Measurements from ENCODE around the gene IGFBP5.

The IGFBP5 gene

DNA sequence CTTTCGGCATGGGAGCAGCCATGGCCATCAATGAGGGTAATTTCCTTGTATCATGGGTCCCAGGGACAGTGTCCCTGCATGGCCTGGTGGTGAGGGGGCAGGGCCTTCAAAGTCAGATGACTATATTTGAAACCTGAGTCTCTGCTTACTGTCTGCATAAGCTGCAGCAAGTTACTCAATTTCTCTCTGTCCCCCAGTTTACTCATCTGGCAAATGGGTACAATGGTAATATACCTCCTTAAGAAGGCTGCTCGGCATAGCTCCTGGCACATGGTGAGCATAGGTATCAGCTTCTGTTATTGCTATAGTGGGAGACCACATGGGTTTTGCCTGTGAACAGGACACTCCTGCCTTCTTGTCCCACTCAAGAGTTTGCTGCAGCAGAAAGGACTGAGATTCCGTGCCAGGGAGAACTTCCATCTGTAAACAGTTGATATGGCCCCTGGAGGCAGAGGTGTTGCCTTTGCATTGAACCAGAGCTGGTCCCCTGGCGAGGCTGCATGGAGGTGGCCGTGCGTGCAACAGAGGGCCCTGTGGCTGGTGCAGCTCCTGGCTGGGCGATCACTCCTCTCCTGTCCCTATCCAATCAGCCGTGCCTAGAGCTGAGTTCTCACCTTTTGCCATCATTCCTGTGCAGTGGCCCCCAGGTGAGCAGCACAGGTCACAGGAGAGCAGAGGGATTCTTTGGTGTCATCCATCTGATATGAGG, 22.7 kb upstream of the IGFBP5 start:
- Histone ChIP-seq H2AFZ (no peak overlapping the region), H3K4me3 (ENCODE audit: low read depth, low read length) (no peak overlapping the region), H3K9me3 (ENCODE audit: control insufficient read depth, low read length) (no peaks in the 10 kb centered on the region), H3K9ac (no peak overlapping the region), H3K4me2 (ENCODE audit: low read length) (no peak overlapping the region), H3K27ac (no peak overlapping the region), H3K36me3 (ENCODE audit: control insufficient read depth, insufficient read depth, low read length) (no peaks in the 10 kb centered on the region), H3K79me2 (no peaks in the 10 kb centered on the region), H3K27me3 (ENCODE audit: control insufficient read depth, insufficient read depth, low read length) (no peaks in the 10 kb centered on the region), H3K4me1 (no peaks in the 10 kb centered on the region)
- TF ChIP-seq, protein P1, sequence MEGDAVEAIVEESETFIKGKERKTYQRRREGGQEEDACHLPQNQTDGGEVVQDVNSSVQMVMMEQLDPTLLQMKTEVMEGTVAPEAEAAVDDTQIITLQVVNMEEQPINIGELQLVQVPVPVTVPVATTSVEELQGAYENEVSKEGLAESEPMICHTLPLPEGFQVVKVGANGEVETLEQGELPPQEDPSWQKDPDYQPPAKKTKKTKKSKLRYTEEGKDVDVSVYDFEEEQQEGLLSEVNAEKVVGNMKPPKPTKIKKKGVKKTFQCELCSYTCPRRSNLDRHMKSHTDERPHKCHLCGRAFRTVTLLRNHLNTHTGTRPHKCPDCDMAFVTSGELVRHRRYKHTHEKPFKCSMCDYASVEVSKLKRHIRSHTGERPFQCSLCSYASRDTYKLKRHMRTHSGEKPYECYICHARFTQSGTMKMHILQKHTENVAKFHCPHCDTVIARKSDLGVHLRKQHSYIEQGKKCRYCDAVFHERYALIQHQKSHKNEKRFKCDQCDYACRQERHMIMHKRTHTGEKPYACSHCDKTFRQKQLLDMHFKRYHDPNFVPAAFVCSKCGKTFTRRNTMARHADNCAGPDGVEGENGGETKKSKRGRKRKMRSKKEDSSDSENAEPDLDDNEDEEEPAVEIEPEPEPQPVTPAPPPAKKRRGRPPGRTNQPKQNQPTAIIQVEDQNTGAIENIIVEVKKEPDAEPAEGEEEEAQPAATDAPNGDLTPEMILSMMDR (IDR thresholded peaks at IDR 0.05) = no peak

DNA sequence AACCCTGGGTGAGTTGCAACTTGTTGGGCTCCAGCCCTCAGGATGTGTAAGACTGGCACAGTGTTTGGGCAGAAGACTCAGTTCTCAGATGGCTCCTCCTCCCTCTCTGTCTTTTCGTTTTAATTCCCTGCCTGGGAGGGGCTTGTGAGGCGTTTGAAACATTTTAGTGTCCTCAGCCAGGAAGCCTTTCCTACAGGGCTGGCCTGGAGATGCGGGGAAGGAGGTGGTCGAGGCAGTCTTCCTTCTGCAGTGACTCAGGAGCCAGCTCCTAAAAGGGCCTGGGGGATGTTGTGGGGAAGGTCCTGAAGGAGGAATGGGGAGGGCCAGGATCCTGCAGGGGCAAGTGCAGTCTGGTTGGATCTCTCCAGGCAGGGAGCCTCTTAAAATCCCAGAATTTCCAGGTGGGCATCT, 22.1 kb upstream of the IGFBP5 start:
- Histone ChIP-seq H3K9ac (no peak overlapping the region), H3K36me3 (ENCODE audit: control insufficient read depth, insufficient read depth, low read length) (no peaks in the 10 kb centered on the region), H3K9me3 (ENCODE audit: control insufficient read depth, low read length) (no peaks in the 10 kb centered on the region), H3K4me3 (ENCODE audit: low read depth, low read length) (no peak overlapping the region), H3K79me2 (no peaks in the 10 kb centered on the region), H3K4me2 (ENCODE audit: low read length) (no peak overlapping the region), H3K27ac (no peak overlapping the region), H2AFZ (no peak overlapping the region), H3K4me1 (no peaks in the 10 kb centered on the region), H3K27me3 (ENCODE audit: control insufficient read depth, insufficient read depth, low read length) (no peaks in the 10 kb centered on the region)
- TF ChIP-seq, protein P1 (IDR thresholded peaks at IDR 0.05) = no peak

- Histone ChIP-seq H3K36me3 (ENCODE audit: control insufficient read depth, insufficient read depth, low read length) (no peaks in the 10 kb centered on the region), H3K79me2 (no peaks in the 10 kb centered on the region), H3K4me1 (no peaks in the 10 kb centered on the region), H3K4me2 (ENCODE audit: low read length) (no peak overlapping the region), H3K9me3 (ENCODE audit: control insufficient read depth, low read length) (no peaks in the 10 kb centered on the region), H3K27me3 (ENCODE audit: control insufficient read depth, insufficient read depth, low read length) (no peaks in the 10 kb centered on the region), H2AFZ (no peak overlapping the region), H3K4me3 (ENCODE audit: low read depth, low read length) (no peak overlapping the region), H3K9ac (no peak overlapping the region), H3K27ac (no peak overlapping the region)
- TF ChIP-seq, protein P1 (IDR thresholded peaks at IDR 0.05) = no peak
Observed at GRCh38 chr2:216716109-216716508, 20.8 kb upstream of the IGFBP5 start.

GRCh38 chr2:216715402-216715974, 20.1 kb upstream of the IGFBP5 start:
- Histone ChIP-seq H3K9ac (no peak overlapping the region), H3K79me2 (no peaks in the 10 kb centered on the region), H3K4me2 (ENCODE audit: low read length) (no peak overlapping the region), H3K36me3 (ENCODE audit: control insufficient read depth, insufficient read depth, low read length) (no peaks in the 10 kb centered on the region), H3K27me3 (ENCODE audit: control insufficient read depth, insufficient read depth, low read length) (no peaks in the 10 kb centered on the region), H3K4me3 (ENCODE audit: low read depth, low read length) (no peak overlapping the region), H3K27ac (no peak overlapping the region), H3K9me3 (ENCODE audit: control insufficient read depth, low read length) (no peaks in the 10 kb centered on the region), H2AFZ (no peak overlapping the region), H3K4me1 (no peaks in the 10 kb centered on the region)
- TF ChIP-seq, protein P1 (IDR thresholded peaks at IDR 0.05) = no peak

DNA sequence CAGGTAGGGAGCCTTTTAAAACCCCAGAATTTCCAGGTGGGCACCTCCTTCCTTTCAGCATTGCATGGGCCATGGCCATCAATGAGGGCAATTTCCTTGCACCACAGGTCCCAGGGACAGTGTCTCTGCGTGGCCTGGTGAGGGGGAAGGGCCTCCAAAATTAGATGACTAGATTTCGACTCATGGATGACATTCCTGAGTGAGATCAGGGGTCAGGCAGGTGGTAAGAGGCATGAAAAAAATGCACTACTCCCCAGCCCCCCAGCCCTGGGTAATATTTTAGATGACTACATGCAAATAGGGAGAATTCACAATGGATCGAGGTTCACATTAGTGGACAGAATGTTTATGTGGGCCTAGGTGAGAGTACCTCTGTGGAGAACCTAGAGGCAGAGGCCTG, 19.0 kb upstream of the IGFBP5 start:
- TF ChIP-seq, protein P1 (IDR thresholded peaks at IDR 0.05) = no peak
- H3K4me2 ChIP-seq (ENCODE audit: low read length) = no peak overlapping the region
- H3K9ac ChIP-seq = no peak overlapping the region
- H3K79me2 ChIP-seq = no peaks in the 10 kb centered on the region
- H3K27me3 ChIP-seq (ENCODE audit: control insufficient read depth, insufficient read depth, low read length) = no peaks in the 10 kb centered on the region
- no peaks in the 10 kb centered on the region for H3K36me3 ChIP-seq (ENCODE audit: control insufficient read depth, insufficient read depth, low read length)
- no peak overlapping the region for H2AFZ ChIP-seq
- H3K9me3 ChIP-seq (ENCODE audit: control insufficient read depth, low read length) = peaks cover 3% of the 10 kb centered on the region
- no peaks in the 10 kb centered on the region for H3K4me1 ChIP-seq
- no peak overlapping the region for H3K4me3 ChIP-seq (ENCODE audit: low read depth, low read length)
- no peak overlapping the region for H3K27ac ChIP-seq

All from parathyroid adenoma (tissue), 2 donors.